GM12872 (cell line): Measurements from ENCODE around the gene NKX2-4.

Experiments
- CTCF ChIP-seq: IDR thresholded peaks from 3 replicates; pipeline ENCODE4 v1.5.1; 2011; ENCODE audit warnings: low read depth, mild to moderate bottlenecking, low read length, moderate library complexity; ENCODE audit not compliant: insufficient read depth

The NKX2-4 gene

DNA sequence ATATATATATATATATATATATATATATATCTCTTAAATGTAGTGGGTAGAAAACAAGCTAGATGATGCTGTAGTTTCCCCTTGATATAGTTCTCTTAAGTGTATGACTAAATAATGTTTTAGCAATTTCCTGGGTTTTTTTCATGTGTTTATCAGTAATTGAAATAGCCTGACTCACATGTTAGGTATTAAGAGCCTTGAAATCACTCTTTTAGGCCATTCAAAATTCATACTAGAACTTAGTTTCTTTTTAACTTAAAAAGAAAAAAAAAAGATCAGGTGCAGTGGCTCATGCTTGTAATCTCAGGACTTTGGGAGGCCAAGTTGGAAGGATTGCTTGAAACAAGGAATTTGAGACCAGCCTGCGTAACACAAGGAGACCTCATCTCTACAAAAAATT, 44.1 kb downstream of the NKX2-4 start:
- no peak for TF ChIP-seq CTCF

DNA sequence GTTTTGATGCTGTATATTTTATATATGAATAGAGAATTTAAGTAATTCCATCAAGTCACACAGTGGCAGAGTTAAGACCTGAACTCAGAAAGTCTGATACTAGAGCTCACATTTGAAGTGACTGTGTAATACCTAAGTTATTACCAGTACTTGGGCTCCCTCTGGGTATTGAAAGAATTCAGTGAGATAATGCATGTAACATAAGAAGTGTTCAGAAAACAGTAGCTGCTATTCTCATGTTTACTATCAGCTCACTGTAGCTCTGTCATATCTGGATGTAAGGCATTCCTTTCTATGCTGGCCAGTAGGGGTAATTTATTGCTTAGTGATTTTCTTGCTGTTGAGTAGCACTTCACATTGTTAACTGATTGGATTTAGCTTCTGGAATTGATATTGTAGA, 44.6 kb downstream of the NKX2-4 start:
- TF ChIP-seq CTCF: no peak
